EH (cell line): ENCODE results near the gene ZNF337.

Experiments used
- DNase-seq: peaks from one replicate; pipeline ENCODE4 v3.0.0-alpha.2; 2015; ENCODE audit warnings: low read depth

ZNF337 gene

GRCh38 chr20:25629816-25630499 is 66.7 kb downstream of the ZNF337 start:
- peak; percentile 64 for DNase-seq

DNA sequence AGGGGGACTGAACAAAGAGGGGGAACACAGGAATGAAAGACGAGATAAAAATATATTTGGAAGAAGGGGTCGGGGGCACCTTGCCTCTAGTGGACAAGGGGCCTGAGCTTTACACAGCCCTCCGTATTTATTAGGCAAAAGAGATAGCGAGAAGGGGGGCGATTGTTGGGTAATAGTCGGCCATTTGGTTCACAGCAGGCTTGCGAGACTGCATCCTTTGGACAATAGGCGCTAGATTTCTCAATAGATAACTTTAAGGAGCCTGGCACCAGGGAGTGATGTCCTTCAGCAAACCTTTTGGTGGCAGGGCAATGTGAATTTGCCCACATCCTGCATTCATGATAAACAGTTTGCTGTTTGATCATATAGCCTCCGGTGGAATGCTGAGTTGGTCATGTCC is 69.9 kb downstream of the ZNF337 start:
- DNase-seq, result no peak

- no peak for DNase-seq
Measured at GRCh38 chr20:25624500-25624939, 72.1 kb downstream of the ZNF337 start.
